Measurements from ENCODE around the gene SYNE1. TPM values are rescaled to one million over a fixed set of nuclear protein-coding genes. Genes with fewer than 3 reads are reported as not detected.

SYNE1 gene
- total and polyA plus RNA-seq, 11 donors, result 25.0 to 178 (median 112) TPM

DNA sequence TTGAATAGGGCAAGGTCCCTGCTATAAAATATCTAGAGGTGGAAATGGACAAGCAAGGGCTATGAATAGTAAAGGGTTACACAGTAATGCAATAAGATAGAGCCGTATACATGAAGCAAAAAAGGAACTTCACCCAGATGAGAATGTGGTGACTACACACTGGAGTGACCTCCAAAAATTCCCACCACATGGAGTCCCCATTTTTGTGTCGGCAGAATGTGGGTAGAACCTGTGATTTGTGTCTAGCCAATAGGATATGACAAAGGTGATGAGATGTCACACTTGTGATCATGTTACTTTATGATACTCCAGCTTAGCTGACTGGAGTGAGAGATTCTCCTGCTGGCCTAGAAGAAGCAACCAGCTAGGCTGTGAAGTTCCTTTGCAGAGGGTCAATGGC is 96.8 kb downstream of the SYNE1 start:
- TF ChIP-seq POLR2A (IDR thresholded peaks at IDR 0.05) (no peak), CTCF (IDR thresholded peaks at IDR 0.05) (no peak)
- no peaks in the 10 kb centered on the region for H3K27me3 ChIP-seq
- H3K27ac ChIP-seq, result no peak overlapping the region
- intact Hi-C loops (cut with DNase I), result no loop called here
- no peaks in the 10 kb centered on the region for H3K9me3 ChIP-seq
- DNase-seq (no peak), ATAC-seq (no peak)
- H3K36me3 ChIP-seq, result no peaks in the 10 kb centered on the region
- WGBS, 4 donors, result 78 to 84% (median 82%) methylated on average over 2 of the region's 2 CpGs
- H3K4me3 ChIP-seq, result no peak overlapping the region
- H3K4me1 ChIP-seq, result no peaks in the 10 kb centered on the region

GRCh38 chr6:152534541-152534940 is 102.6 kb downstream of the SYNE1 start:
- no peak for DNase-seq
- Histone ChIP-seq H3K27me3 (no peaks in the 10 kb centered on the region), H3K4me3 (no peak overlapping the region), H3K9me3 (peaks cover 0 to 5% (median 0%) of the 10 kb centered on the region in 12 donors), H3K27ac (no peak overlapping the region), H3K4me1 (no peaks in the 10 kb centered on the region), H3K36me3 (no peaks in the 10 kb centered on the region)
- no peak for TF ChIP-seq CTCF (IDR thresholded peaks at IDR 0.05)
- TF ChIP-seq POLR2A (IDR thresholded peaks at IDR 0.05), result no peak
- 50 to 62% (median 57%) methylated on average over 1 of the region's 1 CpG for WGBS, 4 donors
- intact Hi-C loops (cut with DNase I), result no loop called here
- ATAC-seq, result no peak

GRCh38 chr6:152532556-152533422 is 104.4 kb downstream of the SYNE1 start:
- no peak for TF ChIP-seq CTCF (IDR thresholded peaks at IDR 0.05)
- TF ChIP-seq POLR2A (IDR thresholded peaks at IDR 0.05), result no peak
- no peak for ATAC-seq
- WGBS, 4 donors, result 71 to 78% (median 74%) methylated on average over 3 of the region's 3 CpGs

GRCh38 chr6:152531659-152532058 is 105.5 kb downstream of the SYNE1 start:
- Histone ChIP-seq H3K9me3 (peaks cover 0 to 5% (median 0%) of the 10 kb centered on the region in 12 donors), H3K27me3 (no peaks in the 10 kb centered on the region), H3K27ac (no peak overlapping the region), H3K36me3 (no peaks in the 10 kb centered on the region), H3K4me3 (no peak overlapping the region), H3K4me1 (no peaks in the 10 kb centered on the region)
- intact Hi-C loops (cut with DNase I), result no loop called here
- no peak for ATAC-seq
- WGBS, 4 donors, result 79 to 90% (median 84%) methylated on average over 3 of the region's 3 CpGs
- DNase-seq, result no peak
- no peak for TF ChIP-seq CTCF (IDR thresholded peaks at IDR 0.05)
- TF ChIP-seq POLR2A (IDR thresholded peaks at IDR 0.05), result no peak

More at GRCh38 chr6:152532556-152533422, 104.4 kb downstream of the SYNE1 start:
- intact Hi-C loops (cut with DNase I), result no loop called here
- H3K9me3 ChIP-seq, result peaks cover 0 to 5% (median 0%) of the 10 kb centered on the region in 12 donors
- H3K4me1 ChIP-seq, result no peaks in the 10 kb centered on the region
- H3K36me3 ChIP-seq, result no peaks in the 10 kb centered on the region
- no peak for DNase-seq
- H3K27me3 ChIP-seq, result no peaks in the 10 kb centered on the region
- H3K27ac ChIP-seq, result no peak overlapping the region
- H3K4me3 ChIP-seq, result no peak overlapping the region

Measured in heart left ventricle (tissue), 16 donors.